NCI-H146 treated with DMSO at 0.1 percent for 48 hours (cell line): ENCODE data around the gene TST.

ENCODE experiments used
- DNase-seq: peaks from one replicate; lab custom pipeline; 2025; ENCODE audit not compliant: unreplicated experiment; lab: John Stamatoyannopoulos, UW

TST gene

DNA sequence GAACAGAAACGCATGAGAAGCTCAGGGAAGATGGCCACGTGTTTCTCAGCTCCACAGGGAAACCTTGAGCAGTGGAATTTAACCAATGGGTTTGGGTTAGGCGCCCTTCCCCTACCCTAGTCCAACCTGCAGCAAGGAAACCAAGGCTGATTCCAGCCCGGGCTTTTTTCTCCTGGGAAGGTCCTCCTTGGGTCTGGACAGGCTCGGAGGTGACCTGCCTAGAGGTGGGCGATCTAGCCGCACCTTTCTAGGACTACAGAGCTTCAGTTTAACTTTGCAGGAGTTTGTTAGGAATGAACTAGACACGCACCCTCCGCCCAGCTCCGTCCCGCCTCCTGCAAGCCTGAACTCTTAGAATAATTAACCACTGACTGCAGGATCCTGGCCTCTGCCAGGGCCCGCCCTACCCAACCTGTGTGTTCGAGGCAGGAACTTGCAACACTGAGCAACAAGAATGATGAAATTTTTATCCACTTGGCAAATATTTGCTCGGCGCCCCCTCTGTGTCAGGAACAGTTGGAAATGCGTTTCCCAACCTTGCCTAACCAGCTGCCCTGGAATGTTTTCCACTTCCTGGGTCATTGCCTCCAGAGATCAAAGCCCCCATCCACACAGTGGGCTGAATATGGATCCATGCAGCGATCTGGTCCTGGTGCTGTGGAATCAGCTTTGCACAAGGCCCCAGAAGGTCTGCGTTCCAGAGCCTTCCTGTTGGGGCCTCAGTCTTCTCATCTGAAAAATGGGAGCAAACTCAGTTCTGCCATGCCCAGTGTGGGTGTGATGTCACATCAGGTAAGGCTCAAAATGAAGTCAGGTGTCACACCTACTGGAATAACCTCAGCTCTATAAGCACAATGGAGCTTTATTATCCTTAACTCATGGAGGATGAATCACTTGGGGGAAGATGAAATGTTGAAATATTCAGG lies 13.6 kb upstream of the TST start:
- no peak for DNase-seq

- no peak for DNase-seq
These were observed 12.9 kb upstream of the TST start for GRCh38 chr22:37032134-37032534.

GRCh38 chr22:37030560-37031281 lies 11.5 kb upstream of the TST start:
- DNase-seq, result no peak

GRCh38 chr22:37028692-37029674 lies 9.7 kb upstream of the TST start:
- DNase-seq, result no peak

DNA sequence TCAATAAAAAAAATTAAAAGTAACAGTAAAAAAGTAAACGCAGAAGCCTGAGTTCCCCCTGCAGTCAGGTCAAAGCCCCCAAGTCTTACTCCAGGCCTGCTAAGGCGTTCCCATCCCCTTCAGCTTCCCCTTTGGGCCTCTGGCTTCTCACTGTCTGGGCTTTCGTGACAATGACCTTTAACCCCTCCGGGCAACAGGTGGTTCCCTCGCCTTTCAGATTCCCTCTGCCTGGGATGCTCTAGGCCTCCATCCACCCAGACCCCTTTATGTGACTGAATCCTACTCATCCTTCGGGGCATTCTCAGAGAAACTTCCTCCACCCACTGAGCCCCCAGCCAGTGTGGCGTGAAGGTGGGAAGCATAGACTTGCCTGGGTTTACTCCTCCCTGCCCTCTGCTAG lies 8.3 kb upstream of the TST start:
- DNase-seq, result no peak

- no peak for DNase-seq
These were observed 7.1 kb upstream of the TST start for GRCh38 chr22:37026325-37026724.

DNA sequence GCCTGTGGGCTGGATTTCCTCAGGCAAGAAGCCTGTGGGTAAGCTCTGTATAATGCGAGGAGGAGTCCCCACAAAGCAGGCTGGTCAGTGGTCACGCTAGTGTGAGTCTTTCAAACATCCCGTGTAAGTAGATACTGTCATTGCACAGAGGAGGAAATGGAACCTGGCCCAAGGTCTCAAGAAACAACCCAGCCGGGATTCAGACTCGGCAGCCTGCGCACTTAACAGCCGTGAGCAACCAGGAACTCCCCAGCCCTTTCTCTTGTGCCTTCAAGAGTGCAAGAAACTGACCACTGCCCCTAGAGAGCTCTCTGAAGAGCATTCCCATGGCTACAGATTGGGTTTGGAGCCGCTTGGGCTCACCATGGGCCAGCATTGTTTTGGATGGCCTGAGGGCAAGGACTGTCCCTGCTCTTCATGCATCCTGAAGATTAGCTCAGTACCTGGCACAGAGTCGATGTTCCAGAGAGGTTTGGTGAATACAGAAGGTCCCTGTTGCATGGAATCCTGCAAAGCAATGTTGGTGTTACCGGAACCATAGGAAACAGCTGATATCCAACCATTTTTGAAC lies 6.3 kb upstream of the TST start:
- DNase-seq, result no peak

DNA sequence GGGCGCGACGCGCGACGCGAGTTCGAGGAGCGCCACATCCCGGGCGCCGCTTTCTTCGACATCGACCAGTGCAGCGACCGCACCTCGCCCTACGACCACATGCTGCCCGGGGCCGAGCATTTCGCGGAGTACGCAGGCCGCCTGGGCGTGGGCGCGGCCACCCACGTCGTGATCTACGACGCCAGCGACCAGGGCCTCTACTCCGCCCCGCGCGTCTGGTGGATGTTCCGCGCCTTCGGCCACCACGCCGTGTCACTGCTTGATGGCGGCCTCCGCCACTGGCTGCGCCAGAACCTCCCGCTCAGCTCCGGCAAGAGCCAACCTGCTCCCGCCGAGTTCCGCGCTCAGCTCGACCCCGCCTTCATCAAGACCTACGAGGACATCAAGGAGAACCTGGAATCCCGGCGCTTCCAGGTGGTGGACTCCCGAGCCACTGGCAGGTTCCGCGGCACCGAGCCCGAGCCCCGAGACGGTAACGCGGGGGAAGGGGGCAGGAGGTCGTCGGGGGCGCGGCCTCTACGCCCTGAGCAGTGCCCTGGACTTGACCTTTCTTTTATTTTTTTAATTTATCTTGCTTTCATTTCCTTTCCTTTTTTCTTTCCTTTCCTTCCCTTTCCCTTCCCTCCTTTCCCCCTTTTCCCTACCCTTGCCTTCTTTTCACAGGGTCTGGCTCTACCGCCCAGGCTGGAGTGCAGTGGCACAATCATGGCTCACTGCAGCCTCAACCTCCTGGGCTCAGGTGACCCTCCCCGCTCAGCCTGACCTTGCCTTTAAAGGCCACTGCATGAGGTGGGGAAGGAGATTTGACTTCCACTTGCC lies 5.3 kb upstream of the TST start:
- DNase-seq, result no peak

DNA sequence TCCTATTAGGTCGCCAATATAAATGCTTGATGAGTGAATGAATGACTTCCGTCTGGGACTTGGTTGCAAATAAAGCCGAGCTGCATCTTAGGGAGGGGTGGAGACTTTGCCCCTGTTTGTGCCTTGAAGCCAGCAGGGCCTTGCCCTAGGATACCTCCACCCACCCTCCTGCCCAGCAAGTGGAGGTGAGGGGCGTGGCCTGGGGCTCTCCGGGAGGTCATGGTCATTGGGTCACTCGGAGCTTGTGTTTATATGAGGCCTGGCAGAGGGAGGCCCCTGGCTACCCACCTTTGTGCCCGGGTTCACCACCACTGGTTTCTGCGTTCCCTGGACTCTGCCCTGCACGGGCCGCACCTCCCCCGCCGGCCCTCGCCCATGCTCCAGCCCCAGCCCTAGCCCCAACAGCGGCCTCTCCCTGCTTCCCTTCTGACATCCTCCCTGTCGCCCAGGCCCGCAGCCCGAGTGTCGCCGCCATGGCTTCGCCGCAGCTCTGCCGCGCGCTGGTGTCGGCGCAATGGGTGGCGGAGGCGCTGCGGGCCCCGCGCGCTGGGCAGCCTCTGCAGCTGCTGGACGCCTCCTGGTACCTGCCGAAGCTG lies 4.6 kb upstream of the TST start:
- DNase-seq, result no peak

GRCh38 chr22:37022483-37023337 lies 3.5 kb upstream of the TST start:
- no peak for DNase-seq

- no peak for DNase-seq
These were observed 2.6 kb upstream of the TST start for GRCh38 chr22:37021710-37022482.

DNA sequence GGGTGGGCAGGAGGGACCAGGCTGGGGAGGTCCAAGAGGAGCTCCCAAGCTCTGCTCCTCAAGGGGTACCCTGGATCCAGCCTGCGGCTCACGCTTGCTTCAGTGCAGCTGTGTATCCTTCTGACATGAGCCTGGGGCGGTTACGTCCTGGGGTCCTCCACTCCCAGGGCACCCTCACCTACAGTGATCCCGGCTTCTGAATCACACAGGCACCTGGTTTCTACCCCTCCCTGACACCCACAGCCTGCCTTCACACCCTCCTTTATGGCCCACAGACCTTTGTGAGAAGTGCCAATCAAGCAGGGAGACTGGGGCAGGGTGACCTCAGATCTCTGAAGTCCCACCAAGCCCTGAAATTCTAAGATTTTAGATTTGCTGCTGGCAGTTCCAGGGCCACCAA lies 1.8 kb upstream of the TST start:
- no peak for DNase-seq

DNA sequence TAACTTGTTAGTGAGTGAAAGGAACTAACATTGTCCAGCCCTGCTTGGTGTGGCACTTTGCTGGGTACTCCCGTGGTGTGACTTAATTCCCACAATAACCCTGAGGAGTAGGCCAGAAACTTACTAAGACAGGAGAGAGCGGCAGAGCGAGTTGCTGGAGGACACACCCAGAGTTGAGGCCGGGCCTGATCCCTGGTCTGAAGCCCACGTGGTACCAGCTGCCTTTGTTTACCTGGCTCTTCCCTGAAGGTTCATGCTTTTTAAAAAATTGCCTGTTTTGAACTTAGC lies 889 bp upstream of the TST start:
- no peak for DNase-seq

GRCh38 chr22:37018815-37019308 lies 385 bp downstream of the TST start:
- no peak for DNase-seq

- DNase-seq, result no peak
These were observed 997 bp downstream of the TST start for GRCh38 chr22:37018086-37018814.

GRCh38 chr22:37017356-37017755 lies 1.9 kb downstream of the TST start:
- no peak for DNase-seq
